GM19099 (cell line): ENCODE data around the gene HOXC5.

Experiments
- POLR2A ChIP-seq: IDR thresholded peaks from 3 replicates; pipeline ENCODE4 v1.6.1; 2011; ENCODE audit warnings: low read depth; ENCODE audit not compliant: insufficient read length; ENCODE audit errors: extremely low read depth

Gene HOXC5

GRCh38 chr12:54032627-54033100, at the start of gene HOXC5:
Gene HOXC5, plus strand, starts transcription at chr12:54033050. Its CDS starts 73 bp downstream, at chr12:54033123.
- TF ChIP-seq POLR2A: no peak

GRCh38 chr12:53983568-53983949, 49.3 kb upstream of the HOXC5 start:
- TF ChIP-seq POLR2A: no peak

- TF ChIP-seq POLR2A: no peak
Observed at GRCh38 chr12:53983950-53984572, 48.8 kb upstream of the HOXC5 start.

- no peak for TF ChIP-seq POLR2A
Observed at GRCh38 chr12:53984901-53985691, 47.8 kb upstream of the HOXC5 start, which contains the start of gene HOXC10. Gene HOXC10, plus strand, starts transcription at chr12:53985146. Its CDS starts 114 bp downstream, at chr12:53985260.

- TF ChIP-seq POLR2A: no peak
Observed at GRCh38 chr12:53985692-53985993, 47.2 kb upstream of the HOXC5 start.

GRCh38 chr12:53985994-53986685, 46.7 kb upstream of the HOXC5 start:
- TF ChIP-seq POLR2A: no peak

- TF ChIP-seq POLR2A: no peak
Observed at GRCh38 chr12:53986686-53987483, 46.0 kb upstream of the HOXC5 start.

- TF ChIP-seq POLR2A: no peak
Observed at GRCh38 chr12:53987787-53988230, 45.0 kb upstream of the HOXC5 start.

- TF ChIP-seq POLR2A: no peak
Observed at GRCh38 chr12:53988541-53989226, 44.2 kb upstream of the HOXC5 start.

GRCh38 chr12:53989227-53990113, 43.4 kb upstream of the HOXC5 start:
- TF ChIP-seq POLR2A: no peak

- TF ChIP-seq POLR2A: no peak
Observed at GRCh38 chr12:53990311-53991076, 42.4 kb upstream of the HOXC5 start.

GRCh38 chr12:53991077-53991460, 41.8 kb upstream of the HOXC5 start:
- TF ChIP-seq POLR2A: no peak
